Measurements from ENCODE around the gene MAP2K5.

GRCh38 chr15:67715170-67715569 lies 172.7 kb downstream of the MAP2K5 start:
- no peak for TF ChIP-seq CTCF (IDR thresholded peaks at IDR 0.05)
- TF ChIP-seq POLR2AphosphoS5 (IDR thresholded peaks at IDR 0.05): no peak
- TF ChIP-seq POLR2A (IDR thresholded peaks at IDR 0.05): no peak
